H9 (cell line): ENCODE measurements around the gene MEF2A. TPM values are rescaled to one million over a fixed set of nuclear protein-coding genes. Genes with fewer than 3 reads are reported as not detected.
"Not testable (repeated sequence)": the region's sequence is repeated elsewhere in the genome, so short reads cannot be mapped to it uniquely, and the experiment has no call there.

ENCODE experiments used
- DNase-seq: peaks from one replicate; pipeline ENCODE4 v3.0.0-alpha.2; 2017
- H2AFZ ChIP-seq: one replicate; pipeline ENCODE4 v1.6.1; 2013; ENCODE audit warnings: mild to moderate bottlenecking, low read length, control low read depth, moderate library complexity
- H2AK5ac ChIP-seq: 2 replicates; pipeline ENCODE4 v1.6.1; 2013; ENCODE audit warnings: low read length, control low read depth, mixed read lengths; ENCODE audit not compliant: insufficient read length
- H2BK120ac ChIP-seq: one replicate; pipeline ENCODE4 v1.6.1; 2013; ENCODE audit warnings: low read depth, mild to moderate bottlenecking, low read length, control low read depth, inconsistent platforms; ENCODE audit not compliant: poor library complexity, severe bottlenecking
- H2BK12ac ChIP-seq: 2 replicates; pipeline ENCODE4 v1.6.1; 2013; ENCODE audit warnings: low read length, control low read depth, mixed read lengths, low read depth; ENCODE audit not compliant: insufficient read length
- H2BK15ac ChIP-seq: 2 replicates; pipeline ENCODE4 v1.6.1; 2013; ENCODE audit warnings: low read depth, low read length, control low read depth
- H2BK20ac ChIP-seq: one replicate; pipeline ENCODE4 v1.6.1; 2013; ENCODE audit warnings: low read depth, mild to moderate bottlenecking, low read length, control low read depth, inconsistent platforms; ENCODE audit not compliant: poor library complexity, severe bottlenecking
- H2BK5ac ChIP-seq: 2 replicates; pipeline ENCODE4 v1.6.1; 2013; ENCODE audit warnings: low read length, control low read depth, mixed read lengths; ENCODE audit not compliant: insufficient read length
- H3K14ac ChIP-seq: 2 replicates; pipeline ENCODE4 v1.6.1; 2013; ENCODE audit warnings: low read length, control low read depth; ENCODE audit not compliant: insufficient read depth
- H3K18ac ChIP-seq: 2 replicates; pipeline ENCODE4 v1.6.1; 2013; ENCODE audit warnings: low read depth, mild to moderate bottlenecking, mixed read lengths, low read length, control low read depth; ENCODE audit not compliant: insufficient read length
- H3K23ac ChIP-seq: 2 replicates; pipeline ENCODE4 v1.6.1; 2013; ENCODE audit warnings: low read length, control low read depth, mixed read lengths, low read depth; ENCODE audit not compliant: insufficient read length
- H3K23me2 ChIP-seq: 2 replicates; pipeline ENCODE4 v1.6.1; 2013; ENCODE audit warnings: low read depth, mild to moderate bottlenecking, mixed read lengths, low read length, control low read depth; ENCODE audit not compliant: insufficient read length, poor library complexity, severe bottlenecking
- H3K27ac ChIP-seq: 2 replicates; pipeline ENCODE4 v1.5.1; 2013; ENCODE audit warnings: low read length, control low read depth, mixed read lengths, low read depth; ENCODE audit not compliant: insufficient read length
- H3K27me3 ChIP-seq: 2 replicates; pipeline ENCODE4 v1.6.1; 2013; ENCODE audit warnings: low read length, control low read depth, inconsistent platforms; ENCODE audit not compliant: insufficient read depth
- H3K4ac ChIP-seq: 2 replicates; pipeline ENCODE4 v1.6.1; 2013; ENCODE audit warnings: low read depth, mild to moderate bottlenecking, control low read depth, inconsistent platforms, low read length, moderate library complexity
- H3K4me1 ChIP-seq: 2 replicates; pipeline ENCODE4 v1.6.1; 2013; ENCODE audit warnings: low read length, control low read depth, inconsistent platforms; ENCODE audit not compliant: insufficient read depth
- H3K4me2 ChIP-seq: 2 replicates; pipeline ENCODE4 v1.6.1; 2013; ENCODE audit warnings: low read length, control low read depth, mixed read lengths; ENCODE audit not compliant: insufficient read length, insufficient read depth
- H3K56ac ChIP-seq: 2 replicates; pipeline ENCODE4 v1.6.1; 2013; ENCODE audit warnings: low read depth, mild to moderate bottlenecking, mixed read lengths, low read length, control low read depth; ENCODE audit not compliant: insufficient read length
- H3K79me1 ChIP-seq: 2 replicates; pipeline ENCODE4 v1.6.1; 2013; ENCODE audit warnings: low read depth, mild to moderate bottlenecking, moderate library complexity, low read length, control low read depth, inconsistent platforms; ENCODE audit not compliant: insufficient read depth, poor library complexity, severe bottlenecking
- H3K79me2 ChIP-seq: 2 replicates; pipeline ENCODE4 v1.6.1; 2013; ENCODE audit warnings: low read length, control low read depth, inconsistent platforms; ENCODE audit not compliant: insufficient read depth
- H3K9ac ChIP-seq: 2 replicates; pipeline ENCODE4 v1.6.1; 2013; ENCODE audit warnings: low read length, control low read depth, mixed read lengths; ENCODE audit not compliant: insufficient read length; ENCODE audit errors: extremely low read depth
- H3K9me3 ChIP-seq: one replicate; pipeline ENCODE4 v1.6.1; 2013; ENCODE audit warnings: low read depth, low read length, inconsistent platforms; ENCODE audit not compliant: control insufficient read depth
- H3T11ph ChIP-seq: one replicate; pipeline ENCODE4 v1.6.1; 2013; ENCODE audit warnings: mild to moderate bottlenecking, low read length, control low read depth, inconsistent platforms
- H4K20me1 ChIP-seq: one replicate; pipeline ENCODE4 v1.6.1; 2013; ENCODE audit not compliant: control insufficient read depth, insufficient read length, insufficient read depth
- H4K5ac ChIP-seq: 2 replicates; pipeline ENCODE4 v1.6.1; 2013; ENCODE audit warnings: low read depth, mild to moderate bottlenecking, mixed read lengths, low read length, control low read depth; ENCODE audit not compliant: insufficient read length
- H4K8ac ChIP-seq: replicated peaks from 2 replicates; pipeline ENCODE4 v1.6.1; 2013; ENCODE audit warnings: low read length, control low read depth, mixed read lengths, low read depth; ENCODE audit not compliant: insufficient read length
- H4K91ac ChIP-seq: 2 replicates; pipeline ENCODE4 v1.6.1; 2013; ENCODE audit warnings: low read depth, mild to moderate bottlenecking, moderate library complexity, mixed read lengths, low read length, control low read depth; ENCODE audit not compliant: insufficient read length
- H3K27ac Mint-ChIP-seq, 3 experiments: 2 replicates in 2 of 3; 3 replicates in 1 of 3; pipeline ENCODE4 v1.8.0; 2020 to 2021; ENCODE audit warnings: mixed read lengths in 3 of 3, mild to moderate bottlenecking in 1 of 3, moderate library complexity in 1 of 3
- H3K27me3 Mint-ChIP-seq: 2 replicates; pipeline ENCODE4 v1.8.0; 2021; ENCODE audit warnings: low read depth, mild to moderate bottlenecking, moderate library complexity, mixed read lengths
- H3K36me3 Mint-ChIP-seq, 3 experiments: 2 replicates in 2 of 3; 3 replicates in 1 of 3; pipeline ENCODE4 v1.8.0; 2020 to 2021; ENCODE audit warnings: low read depth in 3 of 3, mixed read lengths in 3 of 3; ENCODE audit not compliant: insufficient read depth in 1 of 3
- H3K4me1 Mint-ChIP-seq, 2 experiments: 2 replicates each; pipeline ENCODE4 v1.8.0; 2020; ENCODE audit warnings: mixed read lengths in 2 of 2
- H3K4me3 Mint-ChIP-seq, 2 experiments: 2 replicates in 1 of 2; 3 replicates in 1 of 2; pipeline ENCODE4 v1.8.0; 2020 to 2021; ENCODE audit warnings: mild to moderate bottlenecking in 2 of 2, mixed read lengths in 2 of 2, moderate library complexity in 1 of 2
- H3K9me3 Mint-ChIP-seq, 2 experiments: 2 replicates in 1 of 2; 3 replicates in 1 of 2; pipeline ENCODE4 v1.8.0; 2020; ENCODE audit warnings: mild to moderate bottlenecking in 2 of 2, mixed read lengths in 2 of 2, moderate library complexity in 1 of 2
- WGBS: extraction: QIAGEN DNeasy Blood & Tissue Kit; methylation state at CpG from one replicate; pipeline ENCODE4 v1.1.7; 2013; ENCODE audit warnings: missing lambda C conversion rate, low lambda C conversion rate, mixed read lengths; ENCODE audit not compliant: insufficient read length; ENCODE audit errors: extremely low coverage; 5-methylcytosine and 5-hydroxymethylcytosine counted together
- total RNA-seq: library from RNA; stranded (reverse); gene quantifications from 2 replicates; pipeline ENCODE4 v1.2.1, GENCODE V29; 2021
- TF ChIP-seq, protein P1 (sequence below): fragments of 200-600 bp; sonication (generic); conservative IDR thresholded peaks from 3 replicates; pipeline ENCODE4 v1.8.0; 2021; ENCODE audit warnings: antibody characterized with exemption, mild to moderate bottlenecking

The MEF2A gene
- total RNA-seq, 1 experiment from 2014 or later: 20.7 TPM

DNA sequence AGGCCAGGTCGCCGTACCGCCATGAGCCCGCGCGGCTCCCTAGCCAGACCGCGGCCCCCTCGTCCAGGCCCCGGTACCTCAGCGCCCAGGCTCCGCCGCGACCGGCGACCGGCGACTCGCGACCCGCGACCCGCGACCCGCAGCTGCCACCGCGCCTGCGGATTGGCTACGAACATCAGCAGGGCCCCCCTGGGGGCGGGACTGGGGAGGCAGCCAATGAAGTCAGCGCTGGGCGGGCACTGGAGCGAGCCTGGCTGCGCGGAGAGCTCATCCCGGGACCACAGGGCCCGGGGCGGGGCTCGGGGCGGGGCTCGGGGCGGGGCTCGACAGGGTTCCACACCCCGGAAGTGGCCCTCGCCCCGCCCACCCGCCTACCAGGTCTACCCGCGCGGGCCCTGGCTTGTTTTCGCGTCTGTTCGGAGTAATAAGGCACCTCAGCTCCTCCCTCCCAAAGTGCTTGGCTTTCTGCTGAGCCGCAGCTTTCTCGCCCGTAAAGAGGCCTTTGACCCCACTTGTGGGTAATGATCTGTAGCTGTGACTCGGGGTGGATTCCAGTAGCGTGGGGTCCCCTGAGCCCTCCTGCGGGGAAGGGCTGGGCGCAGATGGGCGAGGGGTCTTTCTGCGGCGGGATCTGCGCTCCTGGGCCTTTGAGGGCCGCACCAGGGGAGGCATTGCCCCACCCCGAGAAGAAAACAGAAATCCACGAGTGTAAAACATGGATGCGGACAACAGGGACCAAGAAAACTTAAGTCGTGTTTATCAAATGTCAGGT, 167.7 kb downstream of the MEF2A start, which contains the start of gene LYSMD4:
LYSMD4 (minus strand) TSS at position 170 of the 772 bp plus-strand sequence. CDS start 1,438 bp downstream, outside the sequence.
- Histone ChIP-seq H3K4me1 (no peaks in the 10 kb centered on the region), H2BK120ac (peak within 1 kb of the TSS; percentile 72), H3K27ac (peak within 1 kb of the TSS; percentile 74), H3K4me2 (peak within 1 kb of the TSS; percentile 92), H3K56ac (no peak within 1 kb of the TSS), H3K9ac (peak within 1 kb of the TSS; percentile 69), H2BK15ac (peak within 1 kb of the TSS; percentile 83; the same call in 1 of the 2 replicates), H2BK20ac (no peak within 1 kb of the TSS), H3K18ac (peak within 1 kb of the TSS; percentile 94), H3K4ac (no peak within 1 kb of the TSS), H3K9me3 (no peaks in the 10 kb centered on the region), H4K91ac (no peak within 1 kb of the TSS), H2AK5ac (no peak within 1 kb of the TSS), H3K79me1 (no peaks in the 10 kb centered on the region), H4K5ac (peak within 1 kb of the TSS; percentile 56), H3K14ac (peak within 1 kb of the TSS; percentile 95; the same call in 1 of the 2 replicates), H3T11ph (no peak within 1 kb of the TSS), H2BK5ac (no peak within 1 kb of the TSS), H3K27me3 (no peaks in the 10 kb centered on the region), H2BK12ac (peak within 1 kb of the TSS; percentile 39), H4K8ac (no peak within 1 kb of the TSS), H3K23me2 (peaks cover 16% of the 10 kb centered on the region), H3K79me2 (no peaks in the 10 kb centered on the region), H4K20me1 (no peaks in the 10 kb centered on the region), H3K23ac (no peak within 1 kb of the TSS), H2AFZ (peak within 1 kb of the TSS; percentile 85)
- Mint-ChIP-seq H3K4me1 (peaks cover 24 to 32% of the 10 kb centered on the region in 2 experiments), H3K27me3 (peaks cover 11% of the 10 kb centered on the region), H3K9me3 (no peaks in the 10 kb centered on the region), H3K36me3 (peaks cover 3 to 11% (median 4%) of the 10 kb centered on the region in 3 experiments; a peak in 4 of 7 replicates), H3K27ac (peak within 1 kb of the TSS; percentile 96 to 97 (median 96)), H3K4me3 (peak within 1 kb of the TSS; percentile 69 to 87)
- TF ChIP-seq, protein P1, sequence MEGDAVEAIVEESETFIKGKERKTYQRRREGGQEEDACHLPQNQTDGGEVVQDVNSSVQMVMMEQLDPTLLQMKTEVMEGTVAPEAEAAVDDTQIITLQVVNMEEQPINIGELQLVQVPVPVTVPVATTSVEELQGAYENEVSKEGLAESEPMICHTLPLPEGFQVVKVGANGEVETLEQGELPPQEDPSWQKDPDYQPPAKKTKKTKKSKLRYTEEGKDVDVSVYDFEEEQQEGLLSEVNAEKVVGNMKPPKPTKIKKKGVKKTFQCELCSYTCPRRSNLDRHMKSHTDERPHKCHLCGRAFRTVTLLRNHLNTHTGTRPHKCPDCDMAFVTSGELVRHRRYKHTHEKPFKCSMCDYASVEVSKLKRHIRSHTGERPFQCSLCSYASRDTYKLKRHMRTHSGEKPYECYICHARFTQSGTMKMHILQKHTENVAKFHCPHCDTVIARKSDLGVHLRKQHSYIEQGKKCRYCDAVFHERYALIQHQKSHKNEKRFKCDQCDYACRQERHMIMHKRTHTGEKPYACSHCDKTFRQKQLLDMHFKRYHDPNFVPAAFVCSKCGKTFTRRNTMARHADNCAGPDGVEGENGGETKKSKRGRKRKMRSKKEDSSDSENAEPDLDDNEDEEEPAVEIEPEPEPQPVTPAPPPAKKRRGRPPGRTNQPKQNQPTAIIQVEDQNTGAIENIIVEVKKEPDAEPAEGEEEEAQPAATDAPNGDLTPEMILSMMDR: no peak
- WGBS: no CpG with 5 or more reads among the region's 69 CpGs
- DNase-seq: peak; percentile 98

DNA sequence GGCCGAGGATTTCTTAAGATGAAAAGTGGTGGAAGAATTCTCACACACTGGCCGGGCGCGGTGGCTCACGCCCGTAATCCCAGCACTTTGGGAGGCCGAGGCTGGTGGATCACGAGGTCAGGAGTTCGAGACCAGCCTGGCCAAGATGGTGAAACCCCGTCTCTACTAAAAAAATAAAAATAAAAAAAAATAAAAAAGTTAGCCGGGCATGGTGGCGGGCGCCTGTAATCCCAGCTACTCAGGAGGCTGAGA, 168.2 kb downstream of the MEF2A start:
- Histone ChIP-seq H4K5ac (peak overlapping the region; percentile 56), H3K9ac (peak overlapping the region; percentile 69), H3K23me2 (peaks cover 16% of the 10 kb centered on the region), H3K4me2 (peak overlapping the region; percentile 76)
- H4K91ac ChIP-seq, H3K27ac ChIP-seq, H3K56ac ChIP-seq, H3K79me1 ChIP-seq, H3K4me1 ChIP-seq, H4K8ac ChIP-seq, H3K23ac ChIP-seq, H4K20me1 ChIP-seq, H3K9me3 Mint-ChIP-seq, H2AFZ ChIP-seq, H2BK120ac ChIP-seq, H3K9me3 ChIP-seq, H2BK20ac ChIP-seq, H3K4ac ChIP-seq, H3K18ac ChIP-seq, H2BK15ac ChIP-seq, H2BK12ac ChIP-seq, H3T11ph ChIP-seq, H3K36me3 Mint-ChIP-seq, H3K27me3 ChIP-seq, H2BK5ac ChIP-seq, H2AK5ac ChIP-seq, H3K79me2 ChIP-seq, H3K14ac ChIP-seq, DNase-seq: not testable (repeated sequence)
- WGBS: no CpG with 5 or more reads among the region's 13 CpGs
- Mint-ChIP-seq H3K4me3 (peak overlapping the region; percentile 69 to 80), H3K27me3 (peaks cover 11% of the 10 kb centered on the region), H3K4me1 (peaks cover 24 to 32% of the 10 kb centered on the region in 2 experiments), H3K27ac (peak overlapping the region; percentile 96 to 97 (median 96); a peak in 5 of 7 replicates)
